GM12873 (cell line): ENCODE measurements around the gene UBE2S.

Source experiments
- CTCF ChIP-seq: IDR thresholded peaks from 2 replicates; pipeline ENCODE4 v1.5.1; 2012; ENCODE audit warnings: low read depth, mild to moderate bottlenecking, moderate library complexity, low read length, control low read depth; ENCODE audit not compliant: insufficient read depth; ENCODE audit errors: missing control alignments

Gene UBE2S

GRCh38 chr19:55451163-55451964 lies 43.8 kb upstream of the UBE2S start:
- no peak for TF ChIP-seq CTCF

- no peak for TF ChIP-seq CTCF
Measured at GRCh38 chr19:55449469-55449868, 41.9 kb upstream of the UBE2S start.

- no peak for TF ChIP-seq CTCF
Measured at GRCh38 chr19:55447421-55448174, 40.0 kb upstream of the UBE2S start.

- no peak for TF ChIP-seq CTCF
Measured at GRCh38 chr19:55446060-55446459, 38.5 kb upstream of the UBE2S start.

- TF ChIP-seq CTCF = no peak
Measured at GRCh38 chr19:55444646-55445045, 37.1 kb upstream of the UBE2S start.

GRCh38 chr19:55443824-55444480 lies 36.4 kb upstream of the UBE2S start:
- TF ChIP-seq CTCF = no peak
